Stimulated activated CD4-positive, alpha-beta T cell treated with anti-CD3 and anti-CD28 coated beads, Interleukin-12 subunit alpha, Interleukin-12 subunit beta, amount 100 ng/mL, for 24 hours (primary cell): ENCODE data around the gene CCHCR1.
A peak's percentile ranks its signal among the peaks of the same experiment; 100 is the strongest.
"Not testable (repeated sequence)": the region's sequence is repeated elsewhere in the genome, so short reads cannot be mapped to it uniquely, and the experiment has no call there.

Source experiments
- DNase-seq, 2 experiments: peaks; one replicate each; pipeline ENCODE4 v3.0.0-alpha.2; 2020; ENCODE audit warnings: low read depth in 2 of 2

Gene CCHCR1

GRCh38 chr6:31157513-31158139, at the start of gene CCHCR1:
Gene CCHCR1, minus strand, starts transcription at chr6:31157802. Its CDS starts 202 bp downstream, at chr6:31157600.
- DNase-seq: no peak

- DNase-seq: no peak
These were observed 48.0 kb upstream of the CCHCR1 start for GRCh38 chr6:31205638-31206037.

GRCh38 chr6:31204751-31205145, 47.1 kb upstream of the CCHCR1 start:
- no peak for DNase-seq

- peak in 1 of 2 experiments; percentile 35 for DNase-seq
These were observed 45.9 kb upstream of the CCHCR1 start for GRCh38 chr6:31203345-31203979.

GRCh38 chr6:31202259-31203166, 44.9 kb upstream of the CCHCR1 start:
- DNase-seq: no peak

- DNase-seq: not testable (repeated sequence)
These were observed 41.5 kb upstream of the CCHCR1 start for GRCh38 chr6:31199105-31199452.

- peak; percentile 85 to 90 for DNase-seq
These were observed 40.1 kb upstream of the CCHCR1 start for GRCh38 chr6:31197559-31198305.

- DNase-seq: not testable (repeated sequence)
These were observed 38.8 kb upstream of the CCHCR1 start for GRCh38 chr6:31196251-31197022.

- not testable (repeated sequence) for DNase-seq
These were observed 37.8 kb upstream of the CCHCR1 start for GRCh38 chr6:31195308-31195979.

- no peak for DNase-seq
These were observed 36.6 kb upstream of the CCHCR1 start for GRCh38 chr6:31194061-31194834.

GRCh38 chr6:31193206-31193605, 35.6 kb upstream of the CCHCR1 start:
- DNase-seq: no peak

- peak in 1 of 2 experiments; percentile 47 for DNase-seq
These were observed 35.0 kb upstream of the CCHCR1 start for GRCh38 chr6:31192431-31193105.

GRCh38 chr6:31190488-31190887, 32.9 kb upstream of the CCHCR1 start:
- DNase-seq: no peak

GRCh38 chr6:31189223-31189622, 31.6 kb upstream of the CCHCR1 start:
- DNase-seq: not testable (repeated sequence)

- no peak for DNase-seq
These were observed 30.2 kb upstream of the CCHCR1 start for GRCh38 chr6:31187780-31188194.

GRCh38 chr6:31186052-31186734, 28.6 kb upstream of the CCHCR1 start:
- DNase-seq: no peak

GRCh38 chr6:31185695-31186051, 28.1 kb upstream of the CCHCR1 start:
- not testable (repeated sequence) for DNase-seq

- DNase-seq: not testable (repeated sequence)
These were observed 26.3 kb upstream of the CCHCR1 start for GRCh38 chr6:31183859-31184258.

GRCh38 chr6:31183287-31183686, 25.7 kb upstream of the CCHCR1 start:
- DNase-seq: not testable (repeated sequence)
